Upper lobe of right lung (tissue), 1 donor: ENCODE results near the gene C19orf73. TPM values are rescaled to one million over a fixed set of nuclear protein-coding genes. Genes with fewer than 3 reads are reported as not detected.
"Not testable (repeated sequence)": the region's sequence is repeated elsewhere in the genome, so short reads cannot be mapped to it uniquely, and the experiment has no call there.

Source experiments
- ATAC-seq: fragments of 200-7000 bp; cut with Tn5 transposase; one replicate; pipeline ENCODE4 v1.9.1; 2020; ENCODE audit warnings: mild to moderate bottlenecking, moderate library complexity
- DNase-seq: peaks from one replicate; pipeline ENCODE4 v3.0.0-alpha.2; 2020
- H3K27ac ChIP-seq: fragments of 200-600 bp; one replicate; pipeline ENCODE4 v1.8.0; 2022
- H3K27me3 ChIP-seq: fragments of 200-600 bp; one replicate; pipeline ENCODE4 v1.8.0; 2022; ENCODE audit warnings: mild to moderate bottlenecking
- H3K36me3 ChIP-seq: fragments of 200-600 bp; one replicate; pipeline ENCODE4 v1.8.0; 2022
- H3K4me1 ChIP-seq: fragments of 200-600 bp; one replicate; pipeline ENCODE4 v1.8.0; 2022
- H3K4me3 ChIP-seq: fragments of 200-600 bp; one replicate; pipeline ENCODE4 v1.8.0; 2022; ENCODE audit warnings: mild to moderate bottlenecking
- H3K9me3 ChIP-seq: fragments of 200-600 bp; one replicate; pipeline ENCODE4 v1.8.0; 2022
- CTCF ChIP-seq: fragments of 200-600 bp; IDR thresholded peaks from one replicate; pipeline ENCODE4 v1.8.0; 2022; ENCODE audit warnings: antibody characterized with exemption
- intact Hi-C: fragments of 100-400 bp; cut with DNase I; formaldehyde crosslinking; loops from one replicate; pipeline ENCODE4 v1.11.0; 2022
- total RNA-seq: library from RNA; stranded (reverse); fragmentation: NEBNext Ultra II Directional; extraction: Animal tissue kit (Norgen Biotek cat#: 25700); gene quantifications from one replicate; pipeline ENCODE4 v1.2.1, GENCODE V29; 2021
- donor health status: DM: no; HTN: yes; CAD: no; lungs with severe emphysema.

The C19orf73 gene
- total RNA-seq, 1 donor from 2014 or later = 1.5 TPM

DNA sequence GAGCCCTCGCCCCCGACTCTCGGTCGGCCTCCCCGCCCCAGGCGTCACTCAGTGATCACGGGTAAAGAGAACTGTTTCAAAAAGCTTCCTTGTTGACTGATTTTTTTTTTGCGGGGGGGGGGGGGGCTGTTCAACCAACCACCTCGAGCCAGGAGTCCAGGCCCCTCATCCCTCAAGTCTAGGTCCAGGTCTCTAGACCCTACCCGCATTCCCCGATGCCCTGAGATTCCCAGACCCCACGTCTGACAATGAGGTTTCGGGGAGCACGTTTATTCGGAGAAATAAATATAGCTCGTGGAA, 32.0 kb upstream of the C19orf73 start:
- no peaks in the 10 kb centered on the region for H3K36me3 ChIP-seq
- ATAC-seq (no peak), DNase-seq (no peak)
- H3K4me3 ChIP-seq = peak overlapping the region; percentile 72
- no peaks in the 10 kb centered on the region for H3K9me3 ChIP-seq
- H3K4me1 ChIP-seq = peaks cover 19% of the 10 kb centered on the region
- peak overlapping the region; percentile 70 for H3K27ac ChIP-seq
- intact Hi-C loops = no loop called here
- no peaks in the 10 kb centered on the region for H3K27me3 ChIP-seq
- no peak for TF ChIP-seq CTCF

- H3K36me3 ChIP-seq = no peaks in the 10 kb centered on the region
- peak overlapping the region; percentile 70 for H3K27ac ChIP-seq
- TF ChIP-seq CTCF = no peak
- ATAC-seq (peak; percentile 69), DNase-seq (peak; percentile 91)
- peak overlapping the region; percentile 72 for H3K4me3 ChIP-seq
- no peaks in the 10 kb centered on the region for H3K27me3 ChIP-seq
- H3K9me3 ChIP-seq = no peaks in the 10 kb centered on the region
- H3K4me1 ChIP-seq = peaks cover 23% of the 10 kb centered on the region
- intact Hi-C loops = no loop called here
Observed at GRCh38 chr19:49150106-49150943, 31.4 kb upstream of the C19orf73 start.

GRCh38 chr19:49149652-49150105, 30.7 kb upstream of the C19orf73 start:
- Histone ChIP-seq H3K4me3 (peak overlapping the region; percentile 72), H3K27ac (peak overlapping the region; percentile 70), H3K27me3 (no peaks in the 10 kb centered on the region), H3K4me1 (peaks cover 23% of the 10 kb centered on the region), H3K9me3 (no peaks in the 10 kb centered on the region), H3K36me3 (no peaks in the 10 kb centered on the region)
- no peak for TF ChIP-seq CTCF
- intact Hi-C loops = loop anchor here (10.0 kb wide), 1 partner anchor 55 kb away; no protein-coding TSS in a partner anchor
- DNase-seq (peak; percentile 83), ATAC-seq (peak; percentile 51)

DNA sequence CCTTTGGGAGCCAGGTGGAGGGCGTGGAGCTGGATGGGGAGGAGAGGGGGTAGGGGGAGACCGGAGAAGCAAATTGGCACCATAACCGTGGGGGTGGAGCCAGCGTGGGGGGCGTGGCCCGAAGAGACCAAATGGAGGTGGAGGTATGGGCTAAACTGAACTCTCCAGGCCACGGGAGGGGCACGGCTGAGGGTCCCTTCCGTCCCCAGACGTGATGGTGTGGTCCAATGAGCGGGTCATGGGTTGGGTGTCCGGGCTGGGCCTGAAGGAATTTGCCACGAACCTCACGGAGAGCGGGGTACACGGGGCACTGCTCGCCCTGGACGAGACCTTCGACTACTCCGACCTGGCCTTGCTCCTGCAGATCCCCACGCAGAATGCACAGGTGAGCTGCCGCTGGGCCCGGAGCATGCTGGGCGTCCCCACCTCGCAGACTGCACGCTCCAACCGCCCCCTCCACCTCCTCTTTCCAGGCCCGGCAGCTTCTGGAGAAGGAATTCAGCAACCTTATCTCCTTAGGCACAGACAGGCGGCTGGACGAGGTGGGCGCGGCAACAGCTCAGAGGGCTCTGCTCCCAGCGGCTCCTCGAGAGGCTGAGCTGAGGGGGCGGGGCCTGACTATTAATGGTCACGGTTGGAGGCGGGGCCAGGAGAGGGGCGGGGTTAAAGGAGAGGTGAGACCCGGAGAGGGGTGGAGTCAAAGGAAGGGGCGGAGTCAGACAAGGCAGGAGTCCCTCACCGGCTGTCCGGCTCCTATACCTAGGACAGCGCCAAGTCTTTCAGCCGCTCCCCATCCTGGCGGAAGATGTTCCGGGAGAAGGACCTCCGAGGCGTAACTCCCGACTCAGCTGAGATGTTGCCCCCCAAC, 30.1 kb upstream of the C19orf73 start:
- H3K36me3 ChIP-seq = no peaks in the 10 kb centered on the region
- DNase-seq = peak; percentile 98
- intact Hi-C loops = loop anchor here (10.0 kb wide), 1 partner anchor 54 kb away; no protein-coding TSS in a partner anchor
- TF ChIP-seq CTCF = no peak
- peaks cover 23% of the 10 kb centered on the region for H3K4me1 ChIP-seq
- ATAC-seq = peak; percentile 86
- no peaks in the 10 kb centered on the region for H3K27me3 ChIP-seq
- H3K4me3 ChIP-seq = peak overlapping the region; percentile 72
- H3K27ac ChIP-seq = peak overlapping the region; percentile 70
- no peaks in the 10 kb centered on the region for H3K9me3 ChIP-seq

DNA sequence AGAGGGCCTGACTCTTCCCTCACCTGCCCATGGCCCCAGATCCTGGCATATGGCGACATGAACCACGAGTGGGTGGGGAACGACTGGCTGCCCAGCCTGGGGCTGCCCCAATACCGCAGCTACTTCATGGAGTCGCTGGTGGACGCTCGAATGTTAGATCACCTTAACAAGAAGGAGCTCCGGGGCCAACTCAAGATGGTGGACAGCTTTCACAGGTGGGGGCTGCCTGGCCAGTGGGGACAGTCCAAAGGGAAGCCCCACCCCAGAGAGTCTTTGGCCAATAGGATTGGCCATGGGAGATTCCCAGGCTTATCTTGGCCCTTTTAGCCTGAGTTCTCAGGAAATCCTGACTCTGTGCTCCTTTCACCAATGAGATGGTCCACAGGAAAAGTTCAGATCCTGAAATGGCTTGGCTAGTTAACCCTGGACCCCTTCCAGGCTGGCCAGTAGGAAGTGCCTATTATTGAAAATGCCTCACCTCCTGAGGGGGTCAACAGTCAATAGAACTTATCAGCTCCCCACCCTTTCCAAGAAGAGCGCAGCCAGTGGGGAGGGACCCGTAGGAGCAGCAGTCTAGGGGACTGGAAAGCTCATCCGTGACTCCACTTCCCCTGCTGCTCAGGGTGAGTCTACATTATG, 29.2 kb upstream of the C19orf73 start:
- peaks cover 23% of the 10 kb centered on the region for H3K4me1 ChIP-seq
- no peak for DNase-seq
- peak overlapping the region; percentile 72 for H3K4me3 ChIP-seq
- no peak for TF ChIP-seq CTCF
- no peak for ATAC-seq
- no peaks in the 10 kb centered on the region for H3K9me3 ChIP-seq
- peak overlapping the region; percentile 51 for H3K27ac ChIP-seq
- intact Hi-C loops = loop anchor here (10.0 kb wide), 1 partner anchor 53 kb away; no protein-coding TSS in a partner anchor
- H3K27me3 ChIP-seq = no peaks in the 10 kb centered on the region
- H3K36me3 ChIP-seq = no peaks in the 10 kb centered on the region

GRCh38 chr19:49146408-49146770, 27.4 kb upstream of the C19orf73 start:
- DNase-seq, H3K27me3 ChIP-seq, ATAC-seq, H3K27ac ChIP-seq, H3K36me3 ChIP-seq, H3K4me3 ChIP-seq, H3K9me3 ChIP-seq: not testable (repeated sequence)
- peaks cover 23% of the 10 kb centered on the region for H3K4me1 ChIP-seq
- intact Hi-C loops = loop anchor here (10.0 kb wide), 1 partner anchor 52 kb away; no protein-coding TSS in a partner anchor
